Activated T-cell treated with anti-CD3 and anti-CD28 coated beads, Interleukin-2, amount 50 U/mL, for 4 hours (primary cell): Measurements from ENCODE around the gene PODXL. TPM values are rescaled to one million over a fixed set of nuclear protein-coding genes. Genes with fewer than 3 reads are reported as not detected.

Source experiments
- ATAC-seq, 2 donors: fragments of 200-7000 bp; cut with Tn5 transposase; one replicate each; pipeline ENCODE4 v1.10.0; 2021
- DNase-seq: peaks from one replicate; pipeline ENCODE4 v3.0.0-alpha.2; 2020
- H3K27me3 Mint-ChIP-seq: one replicate; pipeline ENCODE4 v1.8.0; 2021; ENCODE audit warnings: low read depth, mixed read lengths
- H3K36me3 Mint-ChIP-seq: one replicate; pipeline ENCODE4 v1.8.0; 2022; ENCODE audit warnings: mixed read lengths; ENCODE audit not compliant: insufficient read depth
- H3K4me1 Mint-ChIP-seq: one replicate; pipeline ENCODE4 v1.8.0; 2021; ENCODE audit warnings: low read depth, mixed read lengths
- H3K4me3 Mint-ChIP-seq: one replicate; pipeline ENCODE4 v1.8.0; 2021; ENCODE audit warnings: mild to moderate bottlenecking, moderate library complexity, mixed read lengths
- H3K9me3 Mint-ChIP-seq: one replicate; pipeline ENCODE4 v1.8.0; 2021; ENCODE audit warnings: mixed read lengths
- total RNA-seq, 3 donors: library from RNA; stranded (reverse); gene quantifications; one replicate each; pipeline ENCODE4 v1.2.1, GENCODE V29; 2021

PODXL gene
- total RNA-seq, 3 donors from 2014 or later = 0.76 to 1.4 (median 1.1) TPM

DNA sequence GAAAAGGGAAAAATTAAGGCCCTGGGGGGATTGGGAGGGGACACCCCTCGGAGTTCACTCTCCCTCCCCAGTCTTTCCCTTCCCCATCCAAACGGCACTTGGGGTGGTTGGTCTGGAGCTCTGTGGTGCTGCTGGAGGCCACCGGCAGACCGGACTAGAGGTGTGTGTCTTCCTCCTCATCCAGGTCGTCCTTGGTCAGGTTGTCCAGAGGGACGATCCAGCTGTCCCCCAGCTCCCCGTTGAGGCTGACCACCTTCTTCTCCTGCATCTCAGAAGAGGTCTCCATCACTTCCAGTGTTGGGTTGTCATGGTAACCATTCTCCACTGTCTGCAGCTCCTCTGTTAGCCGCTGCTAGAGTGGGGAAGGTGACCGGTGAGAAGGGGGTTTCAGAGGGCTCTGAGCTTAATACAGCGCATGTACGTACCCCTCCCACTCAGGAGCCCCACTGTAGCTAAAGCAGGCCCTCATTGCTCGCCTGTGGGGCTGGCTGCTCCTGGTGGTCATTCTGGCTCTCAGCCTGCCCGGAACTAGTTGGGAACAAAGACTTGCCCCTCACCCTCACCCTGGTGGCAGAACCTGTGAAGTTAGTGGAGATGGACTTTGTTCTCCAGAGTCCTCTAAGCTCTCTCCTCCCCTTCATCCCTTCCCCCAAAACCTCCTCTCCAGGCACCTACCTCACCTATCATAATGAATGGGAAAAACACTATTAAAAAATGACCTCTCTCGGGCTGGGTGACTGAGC, 52.1 kb downstream of the PODXL start:
- Mint-ChIP-seq H3K27me3 (peaks cover 7% of the 10 kb centered on the region), H3K4me3 (no peak overlapping the region), H3K4me1 (peaks cover 44% of the 10 kb centered on the region), H3K36me3 (no peaks in the 10 kb centered on the region), H3K9me3 (no peaks in the 10 kb centered on the region)
- ATAC-seq = no peak
- no peak for DNase-seq

DNA sequence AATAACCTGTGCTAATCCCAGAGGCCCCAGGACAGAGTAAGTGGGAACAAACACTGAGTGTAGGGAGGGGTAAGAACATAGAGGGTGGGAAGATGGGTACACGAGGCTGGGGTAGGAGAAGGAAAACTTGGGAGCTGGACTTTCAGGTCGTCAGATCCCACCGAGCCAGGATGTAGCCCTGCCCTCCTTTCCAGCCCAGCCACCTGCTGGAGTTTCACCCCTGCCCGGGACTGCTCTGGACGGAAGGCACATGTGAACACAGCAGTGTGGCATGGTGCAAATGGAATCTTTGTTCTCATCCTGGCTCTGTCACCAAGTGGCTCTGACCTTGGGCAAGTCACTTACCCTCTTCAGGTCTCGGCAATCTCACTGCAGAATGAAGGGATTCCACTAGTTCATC, 52.8 kb downstream of the PODXL start:
- Mint-ChIP-seq H3K27me3 (peaks cover under 1% of the 10 kb centered on the region), H3K4me3 (no peak overlapping the region), H3K4me1 (peaks cover 41% of the 10 kb centered on the region), H3K36me3 (no peaks in the 10 kb centered on the region), H3K9me3 (no peaks in the 10 kb centered on the region)
- no peak for DNase-seq
- ATAC-seq = no peak

- no peaks in the 10 kb centered on the region for H3K36me3 Mint-ChIP-seq
- peaks cover 37% of the 10 kb centered on the region for H3K4me1 Mint-ChIP-seq
- DNase-seq (no peak), ATAC-seq (no peak)
- no peak overlapping the region for H3K4me3 Mint-ChIP-seq
- no peaks in the 10 kb centered on the region for H3K9me3 Mint-ChIP-seq
- no peaks in the 10 kb centered on the region for H3K27me3 Mint-ChIP-seq
These were observed 53.5 kb downstream of the PODXL start for GRCh38 chr7:131502810-131503508.

DNA sequence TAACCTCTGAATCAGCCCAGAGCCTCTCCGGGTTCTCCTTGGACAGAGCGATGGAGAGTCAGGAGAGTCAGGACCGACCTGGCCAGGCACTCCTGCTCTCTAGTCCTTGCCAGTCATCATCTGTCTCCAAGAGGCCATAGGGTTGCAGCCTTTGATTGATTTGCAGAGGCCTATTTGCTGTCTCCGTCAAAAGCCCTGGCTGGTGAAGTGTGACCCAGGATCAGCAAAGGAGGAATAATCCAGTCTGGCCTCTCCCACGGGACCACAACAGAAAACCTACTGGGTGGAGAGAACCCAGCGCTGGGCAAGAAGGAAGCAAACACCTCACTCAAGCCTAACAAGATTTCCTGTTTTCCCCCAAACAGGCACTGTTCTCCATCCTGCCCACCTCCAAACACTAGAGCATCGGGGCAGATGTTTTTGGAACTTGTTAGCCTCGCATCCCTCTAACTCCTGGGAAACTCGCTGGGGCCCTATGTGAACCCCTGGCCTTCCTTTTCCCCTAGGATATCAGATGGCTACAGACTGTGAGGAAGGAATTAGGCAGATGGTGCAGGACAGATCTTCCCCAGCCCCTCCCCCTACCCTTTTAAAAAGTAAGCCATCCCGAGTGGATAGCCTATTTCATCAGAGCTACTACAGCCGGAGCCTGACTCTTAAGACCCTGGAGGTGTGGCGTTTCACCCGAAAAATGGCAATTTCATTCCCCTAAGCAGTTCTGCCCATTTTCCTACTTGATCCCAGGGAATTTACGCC, 54.3 kb downstream of the PODXL start:
- Mint-ChIP-seq H3K27me3 (no peaks in the 10 kb centered on the region), H3K4me3 (no peak overlapping the region), H3K4me1 (peaks cover 36% of the 10 kb centered on the region), H3K9me3 (no peaks in the 10 kb centered on the region), H3K36me3 (no peaks in the 10 kb centered on the region)
- ATAC-seq = no peak
- DNase-seq = no peak

GRCh38 chr7:131501422-131501821, 55.0 kb downstream of the PODXL start:
- Mint-ChIP-seq H3K36me3 (no peaks in the 10 kb centered on the region), H3K27me3 (no peaks in the 10 kb centered on the region), H3K9me3 (no peaks in the 10 kb centered on the region), H3K4me3 (no peak overlapping the region), H3K4me1 (peaks cover 36% of the 10 kb centered on the region)
- DNase-seq = peak; percentile 33
- ATAC-seq = peak; percentile 96 to 97

- no peaks in the 10 kb centered on the region for H3K36me3 Mint-ChIP-seq
- ATAC-seq (no peak), DNase-seq (no peak)
- H3K4me1 Mint-ChIP-seq = peaks cover 36% of the 10 kb centered on the region
- H3K9me3 Mint-ChIP-seq = no peaks in the 10 kb centered on the region
- H3K27me3 Mint-ChIP-seq = no peaks in the 10 kb centered on the region
- H3K4me3 Mint-ChIP-seq = no peak overlapping the region
These were observed 56.1 kb downstream of the PODXL start for GRCh38 chr7:131500357-131500756.

DNA sequence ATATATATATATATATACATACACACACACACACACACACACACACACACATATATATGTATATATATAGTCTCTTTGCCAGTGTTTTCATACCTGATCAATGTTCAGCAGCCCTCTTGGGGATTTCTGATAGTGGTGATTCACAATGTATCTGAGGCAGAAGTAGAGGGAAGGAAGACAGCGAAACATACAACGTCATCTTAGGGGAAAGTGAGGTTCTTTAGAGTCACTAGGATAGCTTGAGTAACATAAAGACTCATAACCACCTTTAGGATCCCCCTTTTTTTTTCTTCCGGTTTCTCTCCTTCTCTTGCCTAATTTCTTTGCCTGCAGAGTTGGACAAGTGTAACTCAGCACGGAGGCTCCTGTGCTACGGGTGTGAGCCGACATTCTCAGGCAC, 56.6 kb downstream of the PODXL start:
- no peak for DNase-seq
- Mint-ChIP-seq H3K4me1 (peaks cover 32% of the 10 kb centered on the region), H3K36me3 (no peaks in the 10 kb centered on the region)

GRCh38 chr7:131498237-131498885, 58.1 kb downstream of the PODXL start:
- ATAC-seq (no peak), DNase-seq (no peak)
- Mint-ChIP-seq H3K36me3 (no peaks in the 10 kb centered on the region), H3K4me3 (no peak overlapping the region), H3K9me3 (no peaks in the 10 kb centered on the region), H3K27me3 (no peaks in the 10 kb centered on the region), H3K4me1 (peaks cover 30% of the 10 kb centered on the region)

More for the DNA sequence above, 56.6 kb downstream of the PODXL start:
- Mint-ChIP-seq H3K4me3 (no peak overlapping the region), H3K9me3 (no peaks in the 10 kb centered on the region), H3K27me3 (no peaks in the 10 kb centered on the region)
- no peak for ATAC-seq

DNA sequence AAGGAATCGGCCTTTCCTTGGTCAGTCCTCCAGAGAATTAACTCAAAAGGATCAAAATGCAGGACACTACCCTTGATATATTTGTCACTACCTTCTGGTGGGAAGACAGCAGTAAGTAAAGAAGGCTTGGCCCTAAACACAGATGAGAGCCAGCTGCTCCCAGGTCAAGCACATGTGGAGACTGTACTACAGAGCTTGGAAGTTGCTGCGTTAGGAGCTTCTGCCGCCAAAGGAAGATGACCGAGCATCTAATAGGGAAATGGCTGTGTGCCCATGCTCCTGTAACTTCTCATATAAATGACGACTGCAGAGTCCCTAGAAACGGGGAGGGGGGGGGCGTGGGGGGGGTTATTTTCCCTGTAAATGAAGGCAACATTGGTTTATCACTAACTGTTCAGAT, 59.0 kb downstream of the PODXL start:
- Mint-ChIP-seq H3K9me3 (no peaks in the 10 kb centered on the region), H3K27me3 (no peaks in the 10 kb centered on the region), H3K36me3 (no peaks in the 10 kb centered on the region), H3K4me3 (no peak overlapping the region), H3K4me1 (peaks cover 22% of the 10 kb centered on the region)
- DNase-seq (no peak), ATAC-seq (no peak)

- DNase-seq = no peak
- Mint-ChIP-seq H3K4me3 (no peak overlapping the region), H3K9me3 (no peaks in the 10 kb centered on the region), H3K4me1 (peaks cover 7% of the 10 kb centered on the region), H3K36me3 (peaks cover 5% of the 10 kb centered on the region), H3K27me3 (no peaks in the 10 kb centered on the region)
- ATAC-seq = no peak
These were observed 60.5 kb downstream of the PODXL start for GRCh38 chr7:131495669-131496498.

- Mint-ChIP-seq H3K4me3 (no peak overlapping the region), H3K4me1 (no peaks in the 10 kb centered on the region), H3K9me3 (no peaks in the 10 kb centered on the region), H3K36me3 (peaks cover 5% of the 10 kb centered on the region), H3K27me3 (no peaks in the 10 kb centered on the region)
- DNase-seq (no peak), ATAC-seq (no peak)
These were observed 62.2 kb downstream of the PODXL start for GRCh38 chr7:131494182-131494581.

DNA sequence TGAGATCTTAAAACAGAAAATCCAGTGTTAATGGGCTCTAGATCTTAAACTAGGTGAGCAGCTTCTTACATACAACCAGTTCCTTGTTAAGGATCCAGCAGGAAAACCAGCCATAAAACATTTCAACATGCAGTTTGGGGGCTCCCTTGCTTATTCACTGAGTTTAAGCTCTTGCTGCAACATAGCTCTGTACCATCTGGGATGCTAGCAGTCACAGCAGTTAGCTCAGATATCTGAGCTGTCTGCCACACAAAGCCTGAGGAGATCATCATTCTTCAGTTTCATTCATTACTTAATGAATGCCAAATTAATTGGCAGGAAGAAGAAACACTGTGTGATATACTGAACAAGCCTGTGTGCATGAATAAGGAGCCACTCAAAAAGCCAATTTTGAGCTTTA, 62.8 kb downstream of the PODXL start:
- H3K9me3 Mint-ChIP-seq = no peaks in the 10 kb centered on the region
- DNase-seq (no peak), ATAC-seq (no peak)
- no peak overlapping the region for H3K4me3 Mint-ChIP-seq
- H3K4me1 Mint-ChIP-seq = no peaks in the 10 kb centered on the region
- no peaks in the 10 kb centered on the region for H3K27me3 Mint-ChIP-seq
- H3K36me3 Mint-ChIP-seq = peaks cover 5% of the 10 kb centered on the region

GRCh38 chr7:131493081-131493480, 63.3 kb downstream of the PODXL start:
- no peak for DNase-seq
- ATAC-seq = no peak
- Mint-ChIP-seq H3K4me3 (no peak overlapping the region), H3K9me3 (no peaks in the 10 kb centered on the region), H3K4me1 (no peaks in the 10 kb centered on the region), H3K27me3 (no peaks in the 10 kb centered on the region), H3K36me3 (peaks cover 6% of the 10 kb centered on the region)
